Ishikawa (cell line): ENCODE measurements around the gene TMEM131.
A peak's percentile ranks its signal among the peaks of the same experiment; 100 is the strongest.

Source experiments
- CEBPB ChIP-seq: IDR thresholded peaks from 2 replicates; pipeline ENCODE4 v1.6.1; 2012
- CREB1 ChIP-seq: IDR thresholded peaks from 2 replicates; pipeline ENCODE4 v1.6.1; 2012; ENCODE audit warnings: low read depth
- EGR1 ChIP-seq: IDR thresholded peaks from 2 replicates; pipeline ENCODE4 v1.6.1; 2012
- EP300 ChIP-seq: IDR thresholded peaks from 2 replicates; pipeline ENCODE4 v1.6.1; 2012; ENCODE audit warnings: borderline replicate concordance
- FOXM1 ChIP-seq: IDR thresholded peaks from 2 replicates; pipeline ENCODE4 v1.6.1; 2012; ENCODE audit warnings: low read depth, borderline replicate concordance
- NFIC ChIP-seq: IDR thresholded peaks from 2 replicates; pipeline ENCODE4 v1.6.1; 2012
- RAD21 ChIP-seq: IDR thresholded peaks from 2 replicates; pipeline ENCODE4 v1.6.1; 2012; ENCODE audit warnings: low read depth
- REST ChIP-seq: IDR thresholded peaks from 2 replicates; pipeline ENCODE4 v1.6.1; 2012; ENCODE audit warnings: low read depth, mild to moderate bottlenecking
- TAF1 ChIP-seq: IDR thresholded peaks from 2 replicates; pipeline ENCODE4 v1.6.1; 2012; ENCODE audit warnings: low read depth, mild to moderate bottlenecking
- TCF12 ChIP-seq: IDR thresholded peaks from 2 replicates; pipeline ENCODE4 v1.6.1; 2012; ENCODE audit warnings: low read depth
- TEAD4 ChIP-seq: IDR thresholded peaks from 2 replicates; pipeline ENCODE4 v1.6.1; 2012
- USF1 ChIP-seq: IDR thresholded peaks from 2 replicates; pipeline ENCODE4 v1.6.1; 2012
- YY1 ChIP-seq: IDR thresholded peaks from 2 replicates; pipeline ENCODE4 v1.6.1; 2012; ENCODE audit warnings: low read depth
- ZBTB7A ChIP-seq: IDR thresholded peaks from 2 replicates; pipeline ENCODE4 v1.6.1; 2012; ENCODE audit warnings: low read depth
- TF ChIP-seq, protein P1 (sequence below): IDR thresholded peaks from 2 replicates; pipeline ENCODE4 v1.6.1; 2012

Gene TMEM131

GRCh38 chr2:97931118-97931857, 64.5 kb downstream of the TMEM131 start:
- TF ChIP-seq CREB1 (no peak), TAF1 (no peak), ZBTB7A (no peak), RAD21 (no peak), TCF12 (no peak), USF1 (no peak), NFIC (no peak), YY1 (no peak)

DNA sequence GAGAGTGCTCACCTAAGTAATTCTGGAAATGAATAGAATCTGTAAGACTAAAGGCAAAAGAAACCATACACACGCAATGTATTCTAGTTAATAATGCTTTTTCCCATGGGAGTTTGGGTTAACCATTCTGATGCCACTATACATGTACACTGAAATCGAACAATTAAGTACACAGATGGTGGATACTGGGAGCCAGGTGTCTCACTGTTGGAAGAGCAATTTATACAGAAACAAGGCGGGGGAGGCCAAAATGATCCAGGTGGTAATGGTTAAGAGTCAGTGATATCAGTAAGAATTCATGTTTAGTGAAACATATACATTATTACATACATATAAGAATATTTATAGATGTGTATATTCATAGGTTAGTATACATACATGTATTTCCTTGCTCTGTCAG, 67.2 kb downstream of the TMEM131 start:
- no peak for TF ChIP-seq EP300
- TF ChIP-seq YY1, result no peak
- TF ChIP-seq, protein P1, sequence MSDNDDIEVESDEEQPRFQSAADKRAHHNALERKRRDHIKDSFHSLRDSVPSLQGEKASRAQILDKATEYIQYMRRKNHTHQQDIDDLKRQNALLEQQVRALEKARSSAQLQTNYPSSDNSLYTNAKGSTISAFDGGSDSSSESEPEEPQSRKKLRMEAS, result no peak
- TF ChIP-seq NFIC, result no peak
- no peak for TF ChIP-seq USF1
- no peak for TF ChIP-seq EGR1
- no peak for TF ChIP-seq TCF12
- TF ChIP-seq CEBPB, result no peak

DNA sequence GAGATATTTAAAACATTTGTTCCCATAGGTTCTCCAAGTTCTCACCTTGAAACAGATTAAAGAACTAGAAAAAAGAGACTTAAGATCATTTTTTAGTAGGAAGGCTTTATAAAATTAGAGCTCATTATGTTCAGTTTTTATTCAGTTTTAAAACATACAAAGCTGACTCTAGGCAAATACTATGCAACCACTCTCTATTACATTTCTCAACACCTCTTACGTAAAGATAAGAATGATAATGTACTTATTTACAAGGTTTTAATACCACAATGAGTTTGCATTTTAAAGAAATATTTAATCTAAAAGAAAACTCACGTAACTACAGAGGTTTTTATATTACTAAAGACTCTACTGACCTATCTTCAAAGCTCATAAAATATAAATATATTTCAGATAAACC, 68.8 kb downstream of the TMEM131 start:
- TF ChIP-seq TAF1, result no peak
- no peak for TF ChIP-seq NFIC
- no peak for TF ChIP-seq USF1
- TF ChIP-seq FOXM1, result no peak
- TF ChIP-seq RAD21, result no peak
- no peak for TF ChIP-seq CEBPB
- TF ChIP-seq REST, result no peak
- TF ChIP-seq CREB1, result no peak
- TF ChIP-seq TEAD4, result no peak
- no peak for TF ChIP-seq ZBTB7A
- no peak for TF ChIP-seq EGR1
- no peak for TF ChIP-seq YY1
- TF ChIP-seq, protein P1, result no peak
- TF ChIP-seq EP300, result no peak
- no peak for TF ChIP-seq TCF12

- TF ChIP-seq REST, result no peak
- TF ChIP-seq USF1, result no peak
- TF ChIP-seq, protein P1, result no peak
- no peak for TF ChIP-seq ZBTB7A
- TF ChIP-seq CEBPB, result no peak
- TF ChIP-seq TCF12, result no peak
- TF ChIP-seq FOXM1, result no peak
- TF ChIP-seq RAD21, result no peak
- no peak for TF ChIP-seq NFIC
- no peak for TF ChIP-seq EP300
- no peak for TF ChIP-seq TAF1
- no peak for TF ChIP-seq TEAD4
These were observed 71.6 kb downstream of the TMEM131 start for GRCh38 chr2:97924194-97924593.

DNA sequence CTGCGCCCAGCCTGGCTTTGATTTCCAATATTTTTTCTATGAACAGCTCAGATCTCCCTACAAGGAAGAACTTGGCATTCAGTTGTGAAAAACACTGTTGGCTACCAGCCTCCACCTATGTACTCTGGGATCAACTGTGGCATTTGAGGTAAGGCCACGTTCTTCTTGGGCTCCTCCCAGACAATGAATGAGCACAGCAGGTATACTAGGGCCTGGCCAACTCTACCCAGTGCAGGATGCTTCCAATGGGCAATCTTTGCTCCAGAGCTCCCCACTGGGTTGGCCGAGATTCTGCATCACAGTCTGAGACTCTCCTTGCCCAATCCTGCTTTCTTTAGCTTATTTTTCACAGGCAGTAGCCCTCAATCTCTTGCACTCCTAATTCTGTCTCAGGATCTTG, 75.9 kb downstream of the TMEM131 start:
- TF ChIP-seq NFIC, result peak; percentile 46; the same call in 1 of the 2 replicates
- TF ChIP-seq, protein P1, result no peak
- no peak for TF ChIP-seq CEBPB
- TF ChIP-seq TEAD4, result 0 out of 2 replicates have a peak, but pooled peaks have one; percentile 16
- TF ChIP-seq FOXM1, result no peak
- no peak for TF ChIP-seq RAD21
